NCI-H345 (cell line): Measurements from ENCODE around the gene OPRM1.
"Not testable (repeated sequence)": the region's sequence is repeated elsewhere in the genome, so short reads cannot be mapped to it uniquely, and the experiment has no call there.

Experiments
- DNase-seq: peaks from one replicate; lab custom pipeline; 2025; lab: John Stamatoyannopoulos, UW

OPRM1 gene

GRCh38 chr6:154039231-154039842 is at the start of gene OPRM1:
TSS of gene OPRM1 (plus strand) at chr6:154039240. CDS start at chr6:154039545, 305 bp downstream.
- no peak for DNase-seq

GRCh38 chr6:153989989-153990388 is 49.1 kb upstream of the OPRM1 start:
- no peak for DNase-seq

DNA sequence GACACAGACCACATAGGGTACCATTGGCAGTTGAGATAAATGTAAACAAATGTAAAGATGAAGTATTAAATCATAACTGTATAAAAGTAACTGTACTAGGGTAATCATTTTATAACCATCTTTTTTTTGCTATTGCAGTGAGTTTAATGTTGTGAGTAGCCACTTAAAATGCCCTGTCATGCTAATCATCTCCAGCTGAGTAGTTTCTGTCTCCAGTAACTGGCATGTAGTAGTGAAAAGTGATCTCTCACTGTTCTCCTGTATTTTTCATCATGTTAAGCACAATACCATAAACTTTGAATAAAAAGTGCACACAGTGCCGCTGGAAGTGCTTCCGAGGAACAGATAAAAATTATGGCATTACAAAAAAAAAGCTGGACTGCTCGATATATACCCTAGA is 45.0 kb upstream of the OPRM1 start:
- DNase-seq: no peak

GRCh38 chr6:153994811-153995210 is 44.2 kb upstream of the OPRM1 start:
- DNase-seq: no peak

DNA sequence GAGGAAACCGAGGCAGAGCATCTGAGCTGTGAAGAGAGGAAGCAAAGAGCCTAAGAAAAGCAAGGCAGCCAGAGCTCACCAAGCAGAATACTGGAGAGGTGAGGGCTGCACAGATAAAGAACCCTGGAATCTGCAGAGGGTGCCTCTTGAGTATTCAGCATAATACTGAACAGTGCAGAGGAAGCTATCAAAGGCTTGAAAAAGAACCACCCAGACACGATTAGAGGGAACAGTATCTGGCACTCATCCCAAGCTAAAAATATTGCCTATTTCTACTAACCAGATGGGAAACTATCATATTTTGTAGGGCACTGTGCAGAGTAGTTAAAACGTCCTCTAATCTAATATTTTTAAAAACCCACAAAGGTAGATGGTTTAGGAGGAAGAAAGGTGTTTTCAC is 41.8 kb upstream of the OPRM1 start:
- DNase-seq: no peak

DNA sequence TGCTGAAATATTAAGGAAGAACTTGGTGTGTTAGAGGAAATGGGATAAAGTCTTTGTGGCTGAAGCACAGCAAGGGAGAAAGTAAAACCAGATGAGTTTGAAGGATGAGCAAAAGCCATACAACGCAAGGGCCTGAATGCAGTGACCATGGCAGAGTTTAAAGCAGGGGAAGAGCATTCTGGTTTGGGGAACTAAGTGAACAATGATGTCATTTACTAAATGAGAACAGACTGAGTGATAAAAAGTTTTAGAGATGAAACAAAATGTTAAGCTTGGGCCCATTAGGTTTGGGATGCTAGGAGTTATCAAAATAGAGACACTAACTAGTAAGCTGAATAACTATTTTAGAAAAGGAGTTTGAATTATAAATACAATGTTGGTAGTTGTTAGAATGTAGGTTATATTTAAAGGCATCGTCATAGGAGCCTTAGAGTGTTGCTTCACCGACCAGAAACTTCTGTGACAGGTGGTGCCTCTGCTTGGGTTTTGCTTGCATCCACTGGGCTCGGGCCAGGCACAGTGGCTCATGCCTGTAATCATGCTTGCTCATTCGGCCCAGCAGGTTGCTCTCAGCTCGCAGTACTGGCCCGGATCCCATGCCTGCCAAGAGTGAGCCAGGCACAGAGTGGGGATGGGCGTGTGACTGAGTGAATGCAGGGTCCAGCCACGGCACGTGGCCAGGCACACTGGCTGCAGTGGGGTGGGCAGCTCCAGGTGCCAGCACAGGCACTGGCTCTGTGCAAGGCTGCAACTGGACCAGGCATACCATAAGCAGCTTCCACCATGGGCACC is 37.4 kb upstream of the OPRM1 start:
- no peak for DNase-seq

GRCh38 chr6:154002894-154003293 is 36.1 kb upstream of the OPRM1 start:
- no peak for DNase-seq

DNA sequence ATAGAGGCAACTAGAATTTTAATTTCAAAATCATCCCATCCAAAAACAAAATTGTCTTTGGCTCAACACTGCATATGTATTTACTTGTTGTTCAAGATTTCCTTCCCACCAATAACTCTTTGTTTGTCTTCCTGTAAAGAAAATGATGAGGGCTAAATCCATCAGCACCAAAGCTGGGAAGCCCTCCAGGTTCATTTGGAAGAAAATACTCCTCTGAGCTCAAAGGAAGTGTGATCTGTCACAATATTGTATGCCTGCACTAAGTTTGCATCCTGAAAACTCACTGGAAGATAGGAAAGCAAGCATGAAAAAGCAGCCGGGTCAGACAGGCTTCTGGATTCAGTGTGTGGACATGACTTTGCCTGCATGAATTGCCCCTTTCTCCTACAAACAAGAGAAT is 28.7 kb upstream of the OPRM1 start:
- no peak for DNase-seq

DNA sequence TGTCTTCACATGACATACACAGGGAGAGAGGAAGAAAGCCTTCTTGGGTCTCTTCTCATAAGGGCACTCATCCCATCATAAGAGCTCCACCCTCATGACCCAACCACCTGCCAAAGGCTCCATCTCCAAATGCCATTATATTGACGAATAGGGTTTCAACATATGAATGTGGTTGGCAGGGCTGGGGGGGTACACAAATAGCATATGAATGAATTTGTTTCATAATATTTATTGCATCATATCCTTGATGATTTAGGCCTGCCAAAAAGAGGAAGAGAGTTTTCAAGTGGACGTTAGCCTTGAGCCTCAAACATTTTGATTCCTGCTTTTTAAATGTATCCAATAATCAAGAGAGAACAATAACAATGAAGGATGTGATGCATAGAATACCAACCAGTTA is 26.2 kb upstream of the OPRM1 start:
- DNase-seq: no peak

GRCh38 chr6:154017786-154018185 is 21.3 kb upstream of the OPRM1 start:
- DNase-seq: no peak

- no peak for DNase-seq
Measured at GRCh38 chr6:154030646-154031045, 8.4 kb upstream of the OPRM1 start.

DNA sequence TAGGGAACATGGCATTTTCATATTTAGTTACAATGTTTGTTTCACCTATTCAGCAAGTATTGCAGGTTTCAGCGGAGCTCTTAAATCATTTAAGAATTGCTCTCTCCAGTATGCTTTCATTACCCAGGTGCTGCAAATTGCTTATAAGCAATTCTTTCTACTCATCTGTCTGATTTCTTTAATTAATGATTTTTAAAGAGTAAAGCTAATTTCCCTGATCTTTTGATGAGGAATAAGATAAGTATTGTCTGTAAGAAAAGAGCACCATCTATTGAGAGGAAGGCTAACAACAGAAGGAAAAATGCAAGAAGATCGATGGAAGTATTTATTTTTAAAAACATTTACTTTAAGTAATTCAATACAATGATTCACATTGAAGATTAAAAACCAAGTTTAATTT is 2.0 kb downstream of the OPRM1 start:
- no peak for DNase-seq

GRCh38 chr6:154053141-154053540 is 14.1 kb downstream of the OPRM1 start:
- no peak for DNase-seq

DNA sequence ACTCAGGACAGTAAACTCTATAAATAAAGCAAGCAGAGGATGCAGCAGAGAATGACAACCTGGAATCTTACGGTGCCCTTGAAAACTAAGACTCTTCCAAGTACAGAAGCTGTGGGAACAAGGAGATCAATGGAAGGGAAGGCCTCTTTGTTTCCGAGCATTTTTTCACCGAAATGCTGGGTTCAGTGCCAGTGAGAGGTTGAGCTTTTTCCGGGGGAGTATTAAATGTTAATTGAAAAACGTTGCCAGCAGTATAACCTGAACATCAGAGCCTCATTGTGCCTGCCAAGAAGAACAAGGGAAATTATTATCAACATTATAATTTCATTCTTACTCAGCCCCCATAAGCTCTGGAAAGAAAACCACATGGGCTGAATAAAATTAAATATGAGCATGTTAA is 17.5 kb downstream of the OPRM1 start:
- no peak for DNase-seq

GRCh38 chr6:154057098-154057497 is 18.1 kb downstream of the OPRM1 start:
- no peak for DNase-seq

GRCh38 chr6:154058963-154059680 is 20.1 kb downstream of the OPRM1 start:
- DNase-seq: no peak

- DNase-seq: no peak
Measured at GRCh38 chr6:154060076-154060475, 21.0 kb downstream of the OPRM1 start.

- no peak for DNase-seq
Measured at GRCh38 chr6:154070041-154070440, 31.0 kb downstream of the OPRM1 start.

DNA sequence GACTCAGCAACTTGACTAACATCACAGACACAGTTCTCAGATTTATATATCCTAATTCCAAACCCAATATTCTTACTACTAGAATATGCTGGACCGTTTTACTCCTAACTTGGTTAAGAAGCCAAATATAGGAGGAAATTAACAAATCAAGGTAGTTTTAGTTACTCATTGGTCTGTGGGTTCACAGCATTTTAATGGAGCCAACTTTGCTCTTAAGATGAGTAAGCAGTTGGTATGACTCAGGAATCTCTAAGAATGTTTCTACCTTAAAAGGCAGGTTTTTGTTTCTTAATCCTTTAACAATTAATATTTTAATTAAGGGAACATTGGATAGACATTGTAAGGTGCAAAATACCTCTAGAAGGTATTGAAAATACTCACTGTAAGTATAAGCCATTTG is 31.6 kb downstream of the OPRM1 start:
- no peak for DNase-seq

- no peak for DNase-seq
Measured at GRCh38 chr6:154071236-154071635, 32.2 kb downstream of the OPRM1 start.

DNA sequence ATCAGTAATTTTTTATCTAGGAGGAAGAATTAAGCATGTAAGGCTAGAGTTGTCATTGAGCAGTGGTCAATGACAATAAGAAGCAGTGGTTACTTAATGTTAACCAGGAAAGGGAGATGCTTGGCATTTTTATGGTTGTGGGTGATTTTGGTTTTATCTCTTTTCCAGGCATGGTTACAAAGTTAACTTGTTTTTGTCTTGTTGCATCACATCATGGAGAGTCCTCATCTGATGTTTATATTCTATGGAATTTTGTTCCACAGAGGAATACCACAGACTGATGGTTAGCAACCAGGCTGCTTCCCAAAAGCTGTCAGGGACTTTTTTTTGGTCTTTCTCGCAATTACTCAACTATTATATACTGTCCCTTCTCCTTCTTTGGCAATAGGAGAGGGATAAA is 32.7 kb downstream of the OPRM1 start:
- no peak for DNase-seq

GRCh38 chr6:154078596-154078995 is 39.6 kb downstream of the OPRM1 start:
- DNase-seq: not testable (repeated sequence)
